Measurements from ENCODE around the gene MALSU1.

Gene MALSU1

GRCh38 chr7:23292623-23293022, 6.5 kb upstream of the MALSU1 start:
- Histone ChIP-seq H3K4me3 (ENCODE audit: low read length, poor library complexity, severe bottlenecking) (no peak overlapping the region), H2AFZ (ENCODE audit: low read length) (no peak overlapping the region), H3K4me1 (ENCODE audit: insufficient read depth, low read length, poor library complexity, severe bottlenecking) (peaks cover 11% of the 10 kb centered on the region), H3K4me2 (ENCODE audit: low read depth, low read length, poor library complexity, severe bottlenecking) (no peak overlapping the region), H3K79me2 (ENCODE audit: insufficient read depth, low read length) (no peaks in the 10 kb centered on the region), H3K9ac (ENCODE audit: low read depth, low read length, poor library complexity, severe bottlenecking) (no peak overlapping the region), H3F3A (ENCODE audit: low read depth) (no peaks in the 10 kb centered on the region), H3K9me2 (replicated peaks; ENCODE audit: low read depth, low read length) (no peaks in the 10 kb centered on the region), H3K36me3 (ENCODE audit: insufficient read depth, low read length) (no peaks in the 10 kb centered on the region), H3K27me3 (ENCODE audit: insufficient read depth, low read length, poor library complexity, severe bottlenecking) (peaks cover 54% of the 10 kb centered on the region), H3K9me3 (ENCODE audit: insufficient read depth, low read depth, low read length) (no peaks in the 10 kb centered on the region), H4K20me1 (ENCODE audit: insufficient read depth, low read length, poor library complexity, severe bottlenecking) (no peaks in the 10 kb centered on the region)
- no peak for TF ChIP-seq CTCF (conservative IDR thresholded peaks at IDR 0.05; ENCODE audit: low read length)
- no peak for TF ChIP-seq EZH2phosphoT487 (IDR thresholded peaks at IDR 0.05; ENCODE audit: borderline replicate concordance)

GRCh38 chr7:23293500-23294073, 5.6 kb upstream of the MALSU1 start:
- Histone ChIP-seq H3K4me1 (ENCODE audit: insufficient read depth, low read length, poor library complexity, severe bottlenecking) (peaks cover 6% of the 10 kb centered on the region), H3K36me3 (ENCODE audit: insufficient read depth, low read length) (no peaks in the 10 kb centered on the region), H3F3A (ENCODE audit: low read depth) (no peaks in the 10 kb centered on the region), H3K4me3 (ENCODE audit: low read length, poor library complexity, severe bottlenecking) (no peak overlapping the region), H3K4me2 (ENCODE audit: low read depth, low read length, poor library complexity, severe bottlenecking) (no peak overlapping the region), H3K9ac (ENCODE audit: low read depth, low read length, poor library complexity, severe bottlenecking) (no peak overlapping the region), H3K9me3 (ENCODE audit: insufficient read depth, low read depth, low read length) (no peaks in the 10 kb centered on the region), H4K20me1 (ENCODE audit: insufficient read depth, low read length, poor library complexity, severe bottlenecking) (no peaks in the 10 kb centered on the region), H3K9me2 (replicated peaks; ENCODE audit: low read depth, low read length) (no peaks in the 10 kb centered on the region), H3K79me2 (ENCODE audit: insufficient read depth, low read length) (no peaks in the 10 kb centered on the region), H3K27me3 (ENCODE audit: insufficient read depth, low read length, poor library complexity, severe bottlenecking) (peaks cover 61% of the 10 kb centered on the region), H2AFZ (ENCODE audit: low read length) (no peak overlapping the region)
- TF ChIP-seq EZH2phosphoT487 (IDR thresholded peaks at IDR 0.05; ENCODE audit: borderline replicate concordance) (no peak), CTCF (conservative IDR thresholded peaks at IDR 0.05; ENCODE audit: low read length) (no peak)

GRCh38 chr7:23294549-23295400, 4.4 kb upstream of the MALSU1 start:
- H3K4me2 ChIP-seq (ENCODE audit: low read depth, low read length, poor library complexity, severe bottlenecking) = no peak overlapping the region

More at GRCh38 chr7:23294549-23295400, 4.4 kb upstream of the MALSU1 start:
- no peaks in the 10 kb centered on the region for H3K9me2 ChIP-seq (replicated peaks; ENCODE audit: low read depth, low read length)
- no peaks in the 10 kb centered on the region for H3K36me3 ChIP-seq (ENCODE audit: insufficient read depth, low read length)
- no peaks in the 10 kb centered on the region for H3F3A ChIP-seq (ENCODE audit: low read depth)
- no peak for TF ChIP-seq CTCF (conservative IDR thresholded peaks at IDR 0.05; ENCODE audit: low read length)
- no peak for TF ChIP-seq EZH2phosphoT487 (IDR thresholded peaks at IDR 0.05; ENCODE audit: borderline replicate concordance)
- no peaks in the 10 kb centered on the region for H3K9me3 ChIP-seq (ENCODE audit: insufficient read depth, low read depth, low read length)
- peaks cover 5% of the 10 kb centered on the region for H3K4me1 ChIP-seq (ENCODE audit: insufficient read depth, low read length, poor library complexity, severe bottlenecking)
- H3K4me3 ChIP-seq (ENCODE audit: low read length, poor library complexity, severe bottlenecking) = no peak overlapping the region
- H4K20me1 ChIP-seq (ENCODE audit: insufficient read depth, low read length, poor library complexity, severe bottlenecking) = peaks cover 6% of the 10 kb centered on the region
- H3K27me3 ChIP-seq (ENCODE audit: insufficient read depth, low read length, poor library complexity, severe bottlenecking) = peaks cover 61% of the 10 kb centered on the region
- H3K79me2 ChIP-seq (ENCODE audit: insufficient read depth, low read length) = peaks cover 6% of the 10 kb centered on the region
- H3K9ac ChIP-seq (ENCODE audit: low read depth, low read length, poor library complexity, severe bottlenecking) = no peak overlapping the region
- no peak overlapping the region for H2AFZ ChIP-seq (ENCODE audit: low read length)

All from Loucy (cell line).